GM19239 (cell line): Measurements from ENCODE around the gene RHBDF2.

Experiments used
- DNase-seq: peaks from one replicate; pipeline ENCODE4 v3.0.0; 2011; ENCODE audit warnings: low spot score; ENCODE audit not compliant: insufficient read length
- FAIRE-seq: peaks from 2 replicates; lab custom pipeline; 2011; peaks lifted over from hg19 to GRCh38; lab: Jason Lieb, UNC

Gene RHBDF2

DNA sequence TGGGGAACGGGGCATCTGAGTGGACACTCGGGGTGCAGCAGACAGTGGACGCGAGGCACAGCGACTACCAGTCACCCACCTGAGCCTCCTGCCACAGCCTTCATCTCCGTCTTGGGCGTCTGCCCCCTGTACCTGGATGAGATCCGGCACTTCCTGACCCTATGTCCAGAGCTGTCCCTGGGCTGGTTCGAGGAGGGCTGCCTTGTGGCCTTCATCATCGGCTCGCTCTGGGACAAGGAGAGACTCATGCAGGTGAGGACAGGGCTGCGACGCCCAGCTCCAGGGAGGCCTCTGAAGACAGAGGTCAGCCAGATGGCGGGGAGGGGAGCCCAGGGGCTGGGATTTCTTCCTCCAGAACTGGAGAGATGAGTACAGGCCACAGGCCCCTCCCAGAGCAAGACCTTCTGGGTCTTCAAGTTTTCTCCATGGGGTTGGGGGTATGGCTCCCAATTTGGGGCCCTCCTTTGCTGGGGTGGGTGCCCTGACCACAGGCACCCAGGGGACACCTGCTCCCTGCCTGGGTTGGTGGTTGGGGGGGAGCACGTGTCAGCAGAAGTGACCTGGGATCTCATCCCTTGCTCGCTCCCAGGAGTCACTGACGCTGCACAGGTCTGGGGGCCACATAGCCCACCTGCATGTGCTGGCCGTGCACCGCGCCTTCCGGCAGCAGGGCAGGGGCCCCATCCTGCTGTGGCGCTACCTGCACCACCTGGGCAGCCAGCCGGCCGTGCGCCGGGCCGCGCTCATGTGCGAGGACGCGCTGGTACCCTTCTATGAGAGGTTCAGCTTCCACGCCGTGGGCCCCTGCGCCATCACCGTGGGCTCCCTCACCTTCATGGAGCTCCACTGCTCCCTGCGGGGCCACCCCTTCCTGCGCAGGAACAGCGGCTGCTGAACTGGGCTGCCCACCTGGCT, 31.9 kb downstream of the RHBDF2 start:
- DNase-seq (no peak), FAIRE-seq (no peak)

DNA sequence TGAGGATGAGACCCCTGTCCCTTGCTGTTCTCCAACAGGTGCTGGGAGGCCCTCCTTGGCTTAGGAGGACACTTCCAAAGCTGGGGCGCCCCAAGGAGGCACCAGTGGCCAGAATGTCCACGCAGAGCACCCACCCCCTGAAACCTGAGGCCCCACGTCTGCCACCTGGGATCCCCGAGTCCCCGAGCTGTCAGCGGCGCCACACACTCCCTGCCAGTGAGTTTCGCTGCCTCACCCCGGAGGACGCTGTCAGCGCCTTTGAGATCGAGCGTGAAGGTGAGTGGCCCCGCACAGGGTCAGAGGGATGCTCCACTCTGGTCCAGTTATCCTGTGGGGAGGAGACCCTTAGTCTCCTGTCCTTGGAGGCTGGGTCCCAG, 32.6 kb downstream of the RHBDF2 start:
- DNase-seq (no peak), FAIRE-seq (no peak)

DNA sequence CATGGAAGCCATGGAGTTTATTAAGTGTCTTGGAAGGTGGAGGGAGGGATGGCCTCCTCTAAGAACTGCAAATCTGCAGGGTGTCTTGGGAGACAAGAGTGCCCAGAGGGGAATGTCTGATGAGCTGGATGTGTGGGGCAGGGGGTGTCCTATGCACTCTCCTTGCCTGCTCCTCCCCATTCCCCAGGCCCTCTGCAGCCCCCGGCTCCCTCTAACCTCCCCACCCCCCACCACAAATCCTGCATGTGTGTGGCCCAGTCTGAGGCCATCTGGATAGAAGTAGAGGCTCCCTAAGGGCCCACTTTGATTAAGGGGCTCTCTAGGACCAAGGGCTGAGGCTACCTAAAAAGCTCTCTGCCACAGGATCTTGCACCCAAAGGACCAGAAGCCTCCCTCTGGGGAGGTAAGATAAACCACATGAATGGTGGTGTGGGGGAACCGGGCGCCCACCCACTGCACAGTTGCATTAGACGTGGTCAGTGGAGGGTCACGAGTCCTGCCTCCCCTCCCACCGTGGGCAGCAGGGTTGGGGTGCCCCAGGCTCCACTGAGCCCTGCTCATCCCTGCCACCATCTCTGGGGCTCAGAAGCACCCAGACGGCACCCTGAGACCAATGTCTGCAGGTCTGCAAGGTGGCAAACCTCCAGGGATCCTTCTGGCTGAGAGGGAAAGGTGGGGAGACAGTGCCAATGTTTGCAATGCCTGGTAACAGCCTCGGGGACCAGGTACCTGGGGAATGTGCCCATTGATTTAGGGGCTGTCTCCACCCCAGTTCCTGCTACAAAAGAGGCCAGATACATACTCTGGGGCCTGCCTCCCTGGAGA, 33.2 kb downstream of the RHBDF2 start:
- no peak for FAIRE-seq
- DNase-seq = no peak

DNA sequence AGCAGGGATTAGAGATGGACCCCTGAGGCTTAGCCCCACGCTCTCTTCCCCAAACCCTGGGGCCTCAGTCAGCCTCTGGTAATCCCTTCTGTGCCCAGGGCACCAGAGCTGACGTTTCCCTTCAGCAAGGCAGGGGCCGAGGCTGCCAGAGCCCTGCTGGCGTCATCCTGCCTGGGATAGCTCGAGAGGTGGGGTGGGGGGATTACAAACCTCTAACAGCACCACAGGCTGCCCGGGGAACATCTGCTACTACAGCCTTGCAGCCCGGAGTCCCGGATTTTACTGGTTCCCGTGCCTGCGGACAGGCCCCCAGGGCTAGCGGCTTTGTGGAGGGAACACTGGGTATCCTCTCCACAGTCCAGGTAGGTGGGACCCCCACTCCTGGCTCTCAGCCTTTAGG, 33.9 kb downstream of the RHBDF2 start, which contains the start of gene AANAT:
Gene AANAT (plus strand): TSS at position 238 of the 400 bp plus-strand sequence. CDS start 1,144 bp downstream, outside the sequence.
- DNase-seq = no peak
- FAIRE-seq = no peak

DNA sequence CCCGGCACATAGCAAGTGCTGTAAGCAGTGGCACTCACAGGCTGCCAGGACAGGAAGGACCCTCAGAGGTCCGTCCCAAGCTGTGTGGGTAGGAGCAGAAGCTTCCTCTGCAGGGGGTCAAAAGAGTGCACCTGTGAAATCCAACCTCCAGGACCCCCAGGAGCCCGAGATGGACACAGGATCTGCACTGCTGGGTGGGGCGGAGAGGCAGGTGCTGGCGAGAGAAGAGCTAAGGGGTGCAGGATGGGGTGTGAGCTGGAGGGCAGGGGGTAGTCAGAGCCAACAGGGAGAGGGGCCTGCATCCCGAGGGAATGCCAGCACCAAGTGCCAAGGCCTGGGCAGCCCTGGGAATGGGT, 34.5 kb downstream of the RHBDF2 start:
- DNase-seq (no peak), FAIRE-seq (no peak)

DNA sequence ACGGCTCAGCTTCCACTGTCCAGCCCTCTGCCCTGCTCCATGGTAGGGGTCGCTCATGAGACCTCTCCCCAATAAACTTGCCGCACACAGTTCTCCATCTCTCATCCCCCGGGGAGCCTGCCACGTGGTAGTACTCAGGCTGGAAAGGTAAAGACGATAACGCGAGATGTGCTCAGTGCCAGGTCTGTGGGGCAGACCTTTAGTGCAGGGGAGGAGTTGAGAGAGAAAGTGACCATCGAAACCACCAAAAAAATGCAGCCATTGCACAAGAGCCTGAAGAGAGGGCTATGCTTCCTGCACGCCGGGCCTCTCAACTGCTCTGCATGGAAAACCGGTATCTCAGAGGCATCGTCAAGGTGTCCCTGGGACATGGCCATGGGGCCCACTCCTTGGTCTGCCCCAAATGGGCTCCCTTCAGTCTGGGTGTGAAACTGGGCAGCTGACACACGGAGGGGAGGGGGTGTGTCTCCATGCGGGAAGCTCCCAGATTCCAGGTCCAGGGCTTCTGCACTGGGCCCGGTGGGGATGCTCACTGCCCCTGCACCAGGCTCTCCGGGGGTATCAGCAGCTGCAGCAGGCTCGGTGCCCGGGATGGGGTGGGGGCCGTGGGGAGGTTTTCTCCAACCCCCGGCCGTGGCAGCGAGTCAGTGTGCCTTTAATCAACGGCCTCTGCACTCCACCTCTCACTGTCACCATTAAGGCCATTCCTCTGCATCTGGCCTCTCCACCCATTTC, 38.5 kb downstream of the RHBDF2 start:
- no peak for FAIRE-seq
- no peak for DNase-seq

DNA sequence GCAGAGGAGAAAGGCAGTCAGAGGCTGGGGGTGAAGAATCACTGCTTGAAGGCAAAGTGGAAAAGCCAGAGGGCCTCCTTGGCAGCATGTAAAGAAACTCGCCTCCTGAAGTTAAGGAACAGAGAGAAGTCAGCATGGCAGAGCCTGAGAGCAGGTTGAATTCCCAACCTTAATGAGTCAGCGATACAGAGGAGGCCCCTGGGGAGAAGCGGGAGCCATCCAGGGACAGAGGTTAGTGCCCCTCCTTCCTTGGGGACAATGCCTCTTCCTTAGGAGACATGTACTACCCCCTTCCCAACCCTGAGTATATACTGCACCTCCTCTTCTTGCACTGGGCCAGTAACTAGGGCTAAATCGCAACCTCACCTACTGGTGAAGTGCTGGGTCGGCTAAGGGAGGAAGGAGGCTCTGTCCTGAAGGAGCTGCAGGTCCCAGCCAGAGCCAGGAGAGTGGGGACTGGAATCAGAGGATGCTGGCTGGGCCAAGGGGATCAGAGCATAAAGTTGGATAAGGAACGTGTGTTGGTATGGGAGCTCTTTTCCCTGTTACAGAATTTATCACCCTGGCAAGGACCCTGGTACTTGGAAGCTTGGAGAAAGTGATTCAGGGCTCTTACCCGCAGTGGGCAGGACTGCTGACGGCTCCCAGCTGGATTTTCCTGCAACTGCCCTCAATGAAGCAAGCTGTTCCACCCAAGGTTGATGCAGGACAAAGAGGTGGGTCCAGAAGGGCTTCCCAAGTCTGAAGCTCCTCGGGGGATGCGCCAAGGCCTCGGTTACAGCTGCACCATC, 39.3 kb downstream of the RHBDF2 start:
- FAIRE-seq = no peak
- DNase-seq = no peak

DNA sequence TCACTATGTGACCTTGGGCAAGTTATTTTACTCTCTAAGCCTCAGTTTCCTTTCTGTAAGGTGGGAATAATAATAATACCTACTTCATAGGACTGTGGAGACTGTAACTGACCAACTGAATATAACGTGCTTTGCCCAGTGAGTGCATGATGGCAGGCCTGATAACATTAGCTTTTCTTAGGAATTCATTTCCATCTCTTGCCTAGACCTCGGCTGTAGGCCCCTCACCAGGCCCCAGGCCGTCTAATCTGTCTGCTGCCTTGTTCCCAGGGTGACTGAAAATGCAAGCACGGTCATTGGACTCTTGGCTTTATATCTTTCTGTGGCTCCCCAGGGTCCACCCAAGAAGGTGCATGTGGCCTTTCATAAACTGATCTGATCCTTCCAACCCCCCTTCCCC, 41.5 kb downstream of the RHBDF2 start:
- FAIRE-seq = no peak
- DNase-seq = no peak

DNA sequence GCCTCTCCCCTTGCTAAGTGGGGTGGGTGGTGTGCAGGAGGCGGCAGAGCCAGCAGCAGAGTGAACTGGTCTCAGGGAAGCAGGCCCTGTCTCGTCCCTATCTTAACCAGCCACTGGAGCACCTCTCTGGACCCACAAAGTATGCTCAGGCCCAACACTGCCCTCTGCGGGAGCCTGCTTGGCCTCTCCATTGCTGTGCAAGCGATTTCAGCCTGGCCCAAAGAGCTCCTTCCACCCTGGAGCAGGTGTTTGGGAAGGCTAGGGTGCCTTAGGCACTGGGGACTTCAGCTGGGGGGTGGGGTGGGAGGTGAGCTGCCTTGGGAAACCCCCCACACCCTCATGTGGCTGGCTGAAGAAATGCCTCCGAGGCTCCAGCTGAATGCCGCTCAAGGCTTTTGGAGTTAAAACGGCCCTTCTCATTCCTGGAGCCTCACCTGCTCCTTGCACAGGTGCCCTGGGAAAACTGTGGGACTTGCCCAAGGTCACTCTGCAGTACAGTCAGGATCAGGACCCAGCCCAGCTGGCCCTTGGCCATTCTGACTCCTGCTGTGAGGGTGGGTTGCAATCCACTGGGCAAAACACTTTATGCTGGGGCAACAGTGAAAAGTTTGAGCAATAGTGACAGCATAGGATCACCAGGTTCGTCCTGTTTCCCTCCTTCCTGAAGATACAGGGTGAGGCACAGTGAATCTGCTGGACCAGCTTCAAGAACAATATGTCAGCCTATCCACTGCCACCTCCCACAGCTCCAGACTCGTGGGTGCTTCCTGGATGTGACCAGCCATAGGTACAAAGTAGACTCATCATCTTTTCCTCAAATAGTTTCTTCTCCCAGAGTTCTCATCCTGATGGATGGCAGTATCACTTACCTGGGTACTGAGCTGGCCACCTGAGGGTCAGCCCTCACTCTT, 42.4 kb downstream of the RHBDF2 start:
- no peak for DNase-seq
- no peak for FAIRE-seq

DNA sequence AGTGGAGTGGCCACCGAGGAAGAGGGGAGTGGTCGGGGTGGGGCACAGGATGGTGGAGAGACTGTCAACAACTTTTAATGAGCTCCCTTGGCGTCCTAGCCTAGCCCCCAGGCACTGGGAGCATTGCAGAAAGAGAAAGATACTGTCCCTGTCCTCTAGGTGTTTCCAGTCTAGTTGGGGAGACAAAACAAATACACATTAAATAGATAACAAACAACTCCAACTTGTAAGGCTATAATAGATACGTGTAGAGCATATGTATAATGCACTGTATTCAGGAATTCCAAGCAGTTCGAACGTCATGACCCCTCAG, 47.8 kb downstream of the RHBDF2 start:
- FAIRE-seq = no peak
- no peak for DNase-seq

DNA sequence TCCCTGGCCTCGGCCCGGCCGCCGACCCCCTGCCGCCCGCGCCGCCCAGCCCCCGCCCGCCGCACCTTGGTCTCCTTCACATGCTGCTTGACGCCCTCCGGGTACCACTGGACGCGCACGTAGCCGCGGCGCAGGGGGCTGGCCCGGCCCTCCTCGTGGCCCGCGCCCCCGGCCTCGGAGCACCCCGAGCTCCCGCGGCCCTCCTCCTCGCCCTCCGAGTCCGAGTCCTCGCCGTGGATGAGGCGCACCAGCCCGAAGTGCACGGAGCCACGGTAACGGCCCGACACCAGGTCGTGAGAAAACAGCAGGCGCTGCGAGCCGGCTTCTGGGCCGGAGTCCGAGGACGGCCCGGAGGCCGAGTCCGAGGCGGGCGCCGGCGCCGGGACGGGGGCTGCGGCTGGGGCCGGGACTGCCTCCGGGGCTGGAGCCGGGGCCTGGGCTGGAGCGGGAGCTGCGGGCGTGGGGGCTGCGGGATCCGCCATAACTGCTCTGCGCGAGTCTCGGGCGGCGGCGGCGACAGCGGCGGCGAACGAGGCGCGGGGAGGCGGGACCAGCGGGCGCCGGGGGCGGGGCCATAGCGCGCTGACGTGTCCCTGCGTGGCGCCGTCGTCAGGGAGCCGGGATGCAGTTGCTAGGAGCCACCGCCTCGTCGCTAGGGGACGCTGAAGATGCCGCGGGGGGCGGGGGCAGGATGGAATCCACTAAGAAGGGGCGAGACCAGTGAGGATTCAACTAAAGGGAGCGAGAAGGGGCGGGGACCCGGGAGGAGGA, 48.4 kb downstream of the RHBDF2 start, which contains the start of gene UBE2O:
Gene UBE2O (minus strand): TSS at position 493 of the 771 bp plus-strand sequence. CDS start 11 bp downstream, at position 482.
- peak; percentile 73 for FAIRE-seq
- DNase-seq = peak; percentile 96

DNA sequence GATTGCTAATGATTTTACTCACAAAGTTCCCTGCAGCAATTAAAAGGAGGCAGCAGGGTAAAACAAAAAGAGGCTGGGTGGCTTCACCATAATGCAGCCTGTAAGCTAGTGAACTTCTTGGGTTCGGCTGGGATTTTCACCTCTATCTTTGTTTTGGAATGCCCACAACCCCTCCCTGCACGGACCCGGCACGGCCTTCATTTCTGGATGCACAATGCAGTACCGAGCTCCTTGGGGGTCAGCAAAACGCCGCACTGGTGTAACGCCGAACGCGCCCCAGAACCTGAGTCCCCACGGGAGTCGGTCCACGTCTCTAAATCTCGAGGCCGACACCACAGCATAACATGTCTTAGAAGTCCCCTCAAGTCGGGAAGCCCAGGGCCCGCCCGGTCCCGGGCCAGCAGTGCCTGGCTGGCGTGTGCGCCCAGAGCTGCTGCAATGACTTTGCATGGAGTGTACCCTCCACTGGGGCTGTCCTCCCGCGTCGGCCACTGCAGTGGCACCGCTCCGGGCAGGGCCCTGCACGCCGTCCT, 49.0 kb downstream of the RHBDF2 start:
- DNase-seq (no peak), FAIRE-seq (no peak)

DNA sequence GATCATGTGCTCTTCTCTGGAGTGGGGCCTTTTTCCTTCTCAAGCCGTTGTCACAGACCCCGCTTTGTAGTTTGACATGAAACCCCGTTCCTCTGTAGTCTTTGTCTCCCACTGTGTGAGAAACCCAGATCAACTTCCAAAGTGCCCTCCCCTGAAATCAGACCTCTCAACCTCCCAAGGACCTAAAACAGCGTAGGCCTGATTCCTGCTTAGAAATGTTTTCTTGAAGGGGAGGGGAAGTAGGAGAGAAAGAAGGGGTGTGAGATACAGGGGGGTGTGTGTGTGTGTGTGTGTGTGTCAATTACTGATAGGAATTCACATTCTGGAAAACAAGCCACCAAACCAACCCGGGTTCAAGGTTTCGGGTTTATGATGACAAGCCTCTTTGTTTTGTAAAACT, 49.7 kb downstream of the RHBDF2 start:
- DNase-seq = no peak
- FAIRE-seq = no peak

DNA sequence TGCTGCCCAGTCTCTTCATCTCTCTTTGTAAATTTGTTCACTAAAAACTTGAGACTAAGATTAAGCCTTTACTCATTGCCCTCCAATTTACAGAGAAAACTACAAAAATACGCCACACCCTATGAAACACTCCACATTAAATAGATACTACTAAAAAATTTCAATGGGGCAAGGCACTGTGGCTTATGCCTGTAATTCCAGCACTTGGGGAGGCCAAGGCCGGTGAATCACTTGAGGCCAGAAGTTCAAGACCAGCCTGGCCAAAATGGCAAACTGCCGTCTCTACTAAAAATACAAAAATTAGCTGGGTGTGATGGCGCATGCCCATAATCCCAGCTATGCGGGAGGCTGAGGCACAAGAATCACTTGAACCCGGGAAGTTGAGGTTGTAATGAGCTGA, 52.1 kb downstream of the RHBDF2 start:
- FAIRE-seq (no peak), DNase-seq (no peak)

DNA sequence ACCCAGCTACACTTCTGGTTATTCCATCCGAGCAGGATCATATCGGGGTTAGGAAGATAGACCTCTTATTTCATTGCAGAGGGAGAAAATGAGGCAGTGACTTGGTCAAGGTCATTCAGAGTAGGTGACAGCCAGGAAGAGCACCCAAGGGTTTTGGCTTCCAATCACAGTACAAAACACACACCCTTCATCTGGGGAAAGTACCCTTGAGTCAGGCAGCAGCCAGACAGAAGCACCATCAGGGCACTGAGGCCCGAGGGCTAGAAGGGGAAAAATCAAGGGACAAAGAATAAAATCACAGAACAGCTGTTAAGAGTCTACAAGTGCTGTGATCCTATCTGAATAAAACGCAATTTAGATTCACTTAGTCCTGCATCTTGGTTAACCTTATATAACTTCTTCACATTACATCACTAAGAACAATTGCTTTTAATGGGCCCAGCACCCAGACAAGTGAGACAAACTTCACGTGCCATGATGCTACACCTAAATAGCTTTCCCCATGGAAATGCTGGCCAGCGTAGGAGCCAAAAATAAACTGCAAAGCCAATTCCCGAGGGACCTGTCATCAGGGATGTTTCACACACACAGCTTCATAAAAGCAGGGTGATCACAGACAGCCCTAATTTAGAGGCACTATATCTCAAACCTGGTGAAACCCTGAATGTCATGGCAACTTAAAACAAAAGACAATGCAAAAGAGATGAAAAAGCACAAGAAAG, 53.1 kb downstream of the RHBDF2 start:
- FAIRE-seq = no peak
- no peak for DNase-seq

DNA sequence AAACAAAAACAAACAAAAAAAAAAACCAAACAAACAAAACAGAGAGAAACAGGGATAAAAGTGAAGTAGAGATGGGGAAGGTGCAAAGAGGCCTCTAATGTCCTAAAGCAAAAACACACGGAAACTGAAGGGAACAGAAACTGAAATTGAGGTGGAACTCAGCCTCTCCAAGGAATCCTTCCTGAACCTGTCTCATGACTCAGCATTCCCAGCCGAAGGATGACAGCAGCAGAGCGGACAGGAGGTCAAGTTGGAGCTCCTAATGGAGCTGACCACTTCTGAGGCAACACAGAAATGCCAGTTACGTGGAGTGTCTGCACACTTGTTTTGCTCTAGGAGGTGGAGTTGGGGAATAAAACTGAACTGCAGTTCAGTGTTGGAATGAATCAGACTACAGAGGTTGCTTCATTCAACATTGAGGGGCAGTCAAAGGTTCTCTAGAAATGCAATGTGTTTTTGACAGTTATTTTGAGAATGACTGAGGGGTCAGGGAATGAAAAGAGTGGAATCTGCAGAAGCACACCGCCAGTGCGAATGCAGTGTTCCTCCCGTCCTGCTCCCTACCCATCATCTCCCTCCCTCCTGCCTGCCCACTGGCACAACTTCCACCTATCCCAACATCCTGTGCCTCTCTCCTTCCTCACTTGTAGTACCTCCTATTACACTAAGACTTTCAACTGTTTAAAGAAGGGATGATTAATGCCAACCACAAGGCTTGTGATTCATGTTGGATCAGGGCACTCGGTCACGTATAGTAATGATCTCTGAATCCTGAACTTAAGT, 54.6 kb downstream of the RHBDF2 start:
- no peak for DNase-seq
- no peak for FAIRE-seq
